ENCODE data around the gene CD3E. TPM values are rescaled to one million over a fixed set of nuclear protein-coding genes. Genes with fewer than 3 reads are reported as not detected.

Gene CD3E
- total RNA-seq, 1 experiment from 2014 or later: 0.51 TPM

DNA sequence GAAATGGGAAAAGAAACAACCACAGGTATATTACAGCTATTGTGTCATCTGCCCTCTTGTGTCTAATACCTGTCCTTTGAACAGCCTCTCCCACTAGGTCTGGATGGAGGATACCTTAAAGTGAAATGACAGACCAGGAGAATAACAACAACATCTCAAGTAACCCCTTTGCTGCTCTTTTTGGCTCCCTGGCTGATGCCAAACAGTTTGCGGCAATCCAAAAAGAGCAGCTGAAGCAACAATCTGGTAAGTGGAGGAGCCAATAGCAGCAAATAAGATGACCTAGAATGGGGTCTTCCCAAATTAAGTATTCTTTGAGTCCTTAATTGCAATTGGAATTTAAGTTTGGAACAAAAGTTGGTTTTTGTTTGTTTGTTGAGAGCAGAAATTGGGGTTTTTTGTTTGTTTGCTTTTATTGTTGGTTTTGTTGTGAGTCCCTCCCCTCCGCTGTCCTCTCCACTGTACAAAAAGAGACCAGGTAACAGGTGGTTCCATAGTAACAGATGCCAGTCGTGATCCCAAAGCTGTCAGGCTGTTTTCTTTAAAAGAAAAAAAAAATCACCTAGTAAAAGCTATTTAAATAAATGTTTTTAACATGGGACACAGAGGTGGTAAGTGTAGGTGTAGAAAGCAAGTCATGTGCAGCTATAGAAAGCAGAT lies 60.6 kb downstream of the CD3E start:
- POLR2A ChIA-PET: no interaction called here

More for the DNA sequence above, 60.6 kb downstream of the CD3E start:
- DNase-seq (ENCODE audit: low read depth, low spot score): no peak
- peaks cover 9% of the 10 kb centered on the region; the same call in 1 of the 2 replicates for H3K4me1 ChIP-seq (ENCODE audit: control insufficient read depth, insufficient read depth, low read length)
- BruUV-seq (replicated peaks): no TSS peak
- no peak overlapping the region for H3K27ac ChIP-seq (ENCODE audit: low read length)
- no peaks in the 10 kb centered on the region for H3K9me3 ChIP-seq (ENCODE audit: control insufficient read depth, insufficient read depth, low read depth, low read length)
- H3K4me3 ChIP-seq (ENCODE audit: low read depth in 2 of 2, low read length in 2 of 2): no peak overlapping the region
- intact Hi-C loops (cut with micrococcal nuclease; ENCODE audit: unreplicated experiment): no loop called here
- CTCF ChIA-PET: interaction anchor here (0.5 to 0.7 kb wide), 2 partner anchors 74 to 312 kb away, joined by 3 read pairs; no protein-coding TSS in a partner anchor
- TF ChIP-seq TCF7L2 (IDR thresholded peaks at IDR 0.05; ENCODE audit: low read depth, low read length): no peak
- TF ChIP-seq, protein P1, sequence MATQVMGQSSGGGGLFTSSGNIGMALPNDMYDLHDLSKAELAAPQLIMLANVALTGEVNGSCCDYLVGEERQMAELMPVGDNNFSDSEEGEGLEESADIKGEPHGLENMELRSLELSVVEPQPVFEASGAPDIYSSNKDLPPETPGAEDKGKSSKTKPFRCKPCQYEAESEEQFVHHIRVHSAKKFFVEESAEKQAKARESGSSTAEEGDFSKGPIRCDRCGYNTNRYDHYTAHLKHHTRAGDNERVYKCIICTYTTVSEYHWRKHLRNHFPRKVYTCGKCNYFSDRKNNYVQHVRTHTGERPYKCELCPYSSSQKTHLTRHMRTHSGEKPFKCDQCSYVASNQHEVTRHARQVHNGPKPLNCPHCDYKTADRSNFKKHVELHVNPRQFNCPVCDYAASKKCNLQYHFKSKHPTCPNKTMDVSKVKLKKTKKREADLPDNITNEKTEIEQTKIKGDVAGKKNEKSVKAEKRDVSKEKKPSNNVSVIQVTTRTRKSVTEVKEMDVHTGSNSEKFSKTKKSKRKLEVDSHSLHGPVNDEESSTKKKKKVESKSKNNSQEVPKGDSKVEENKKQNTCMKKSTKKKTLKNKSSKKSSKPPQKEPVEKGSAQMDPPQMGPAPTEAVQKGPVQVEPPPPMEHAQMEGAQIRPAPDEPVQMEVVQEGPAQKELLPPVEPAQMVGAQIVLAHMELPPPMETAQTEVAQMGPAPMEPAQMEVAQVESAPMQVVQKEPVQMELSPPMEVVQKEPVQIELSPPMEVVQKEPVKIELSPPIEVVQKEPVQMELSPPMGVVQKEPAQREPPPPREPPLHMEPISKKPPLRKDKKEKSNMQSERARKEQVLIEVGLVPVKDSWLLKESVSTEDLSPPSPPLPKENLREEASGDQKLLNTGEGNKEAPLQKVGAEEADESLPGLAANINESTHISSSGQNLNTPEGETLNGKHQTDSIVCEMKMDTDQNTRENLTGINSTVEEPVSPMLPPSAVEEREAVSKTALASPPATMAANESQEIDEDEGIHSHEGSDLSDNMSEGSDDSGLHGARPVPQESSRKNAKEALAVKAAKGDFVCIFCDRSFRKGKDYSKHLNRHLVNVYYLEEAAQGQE (IDR thresholded peaks at IDR 0.05; ENCODE audit: insufficient read depth in 1 of 2, low read depth in 2 of 2, low read length in 1 of 2): no peak
- TF ChIP-seq, protein P2, sequence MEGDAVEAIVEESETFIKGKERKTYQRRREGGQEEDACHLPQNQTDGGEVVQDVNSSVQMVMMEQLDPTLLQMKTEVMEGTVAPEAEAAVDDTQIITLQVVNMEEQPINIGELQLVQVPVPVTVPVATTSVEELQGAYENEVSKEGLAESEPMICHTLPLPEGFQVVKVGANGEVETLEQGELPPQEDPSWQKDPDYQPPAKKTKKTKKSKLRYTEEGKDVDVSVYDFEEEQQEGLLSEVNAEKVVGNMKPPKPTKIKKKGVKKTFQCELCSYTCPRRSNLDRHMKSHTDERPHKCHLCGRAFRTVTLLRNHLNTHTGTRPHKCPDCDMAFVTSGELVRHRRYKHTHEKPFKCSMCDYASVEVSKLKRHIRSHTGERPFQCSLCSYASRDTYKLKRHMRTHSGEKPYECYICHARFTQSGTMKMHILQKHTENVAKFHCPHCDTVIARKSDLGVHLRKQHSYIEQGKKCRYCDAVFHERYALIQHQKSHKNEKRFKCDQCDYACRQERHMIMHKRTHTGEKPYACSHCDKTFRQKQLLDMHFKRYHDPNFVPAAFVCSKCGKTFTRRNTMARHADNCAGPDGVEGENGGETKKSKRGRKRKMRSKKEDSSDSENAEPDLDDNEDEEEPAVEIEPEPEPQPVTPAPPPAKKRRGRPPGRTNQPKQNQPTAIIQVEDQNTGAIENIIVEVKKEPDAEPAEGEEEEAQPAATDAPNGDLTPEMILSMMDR (IDR thresholded peaks at IDR 0.05): no peak
- no peak for TF ChIP-seq POLR2AphosphoS5 (IDR thresholded peaks at IDR 0.05; ENCODE audit: low read depth, low read length)
- no peak for TF ChIP-seq SIN3A (IDR thresholded peaks at IDR 0.05; ENCODE audit: borderline replicate concordance, insufficient read depth, low read depth, low read length)
- H3K27me3 ChIP-seq (ENCODE audit: control insufficient read depth, insufficient read depth, low read length): no peaks in the 10 kb centered on the region
- no peak for ATAC-seq
- in situ Hi-C loops (cut with HindIII; ENCODE audit: low pct_unique_long_range_greater_than_20kb, low sequenced_read_pairs): no loop called here
- H3K36me3 ChIP-seq (ENCODE audit: control insufficient read depth, insufficient read depth, low read length): peaks cover 30% of the 10 kb centered on the region

Other genes with a start within 250 kb of the CD3E start
- gene TMPRSS4, start 227.7 kb upstream of the CD3E start, total RNA-seq (2021; ENCODE audit: unreplicated experiment): not detected
- gene SMIM35, start 217.8 kb upstream of the CD3E start, total RNA-seq (2021; ENCODE audit: unreplicated experiment): not detected
- gene SCN4B, start 151.9 kb upstream of the CD3E start, total RNA-seq (2021; ENCODE audit: unreplicated experiment): 0.33 TPM
- not detected for gene SCN2B, start 128.1 kb upstream of the CD3E start, total RNA-seq (2021; ENCODE audit: unreplicated experiment)
- gene JAML, start 79.7 kb upstream of the CD3E start, total RNA-seq (2021; ENCODE audit: unreplicated experiment): 0.39 TPM
- 1.0 TPM for gene MPZL3, start 52.4 kb upstream of the CD3E start, total RNA-seq (2021; ENCODE audit: unreplicated experiment)
- gene MPZL2, start 40.4 kb upstream of the CD3E start, total RNA-seq (2021; ENCODE audit: unreplicated experiment): 1.8 TPM
- gene CD3D, start 38.0 kb downstream of the CD3E start, total RNA-seq (2021; ENCODE audit: unreplicated experiment): 0.39 TPM
- 0.15 TPM for gene CD3G, start 39.6 kb downstream of the CD3E start, total RNA-seq (2021; ENCODE audit: unreplicated experiment)
- 57.9 TPM for gene UBE4A, start 54.9 kb downstream of the CD3E start, total RNA-seq (2021; ENCODE audit: unreplicated experiment)
- 504 TPM for gene ATP5MG, start 96.9 kb downstream of the CD3E start, total RNA-seq (2021; ENCODE audit: unreplicated experiment)
- gene KMT2A, start 131.8 kb downstream of the CD3E start, total RNA-seq (2021; ENCODE audit: unreplicated experiment): 139 TPM
- gene TTC36, start 222.7 kb downstream of the CD3E start, total RNA-seq (2021; ENCODE audit: unreplicated experiment): 1.2 TPM
- 6.7 TPM for gene TMEM25, start 226.5 kb downstream of the CD3E start, total RNA-seq (2021; ENCODE audit: unreplicated experiment)

Measured in Panc1 (cell line).